HepG2 (cell line): ENCODE data around the gene ADGRG6. TPM values are rescaled to one million over a fixed set of nuclear protein-coding genes. Genes with fewer than 3 reads are reported as not detected.

ENCODE experiments used
- ARNTL ChIP-seq: sonication (generic); formaldehyde crosslinking; IDR thresholded peaks from 2 replicates; pipeline ENCODE4 v1.4.0; 2020; ENCODE audit warnings: mild to moderate bottlenecking, missing genetic modification reagents
- BRD4 ChIP-seq: sonication (generic); formaldehyde crosslinking; IDR thresholded peaks from 2 replicates; pipeline ENCODE4 v1.4.0; 2020; ENCODE audit warnings: missing genetic modification reagents
- CAMTA2 ChIP-seq: sonication (generic); formaldehyde crosslinking; IDR thresholded peaks from 2 replicates; pipeline ENCODE4 v1.4.0; 2020; ENCODE audit warnings: mild to moderate bottlenecking, missing genetic modification reagents, borderline replicate concordance
- DNMT3B ChIP-seq: conservative IDR thresholded peaks from 2 replicates; pipeline ENCODE4 v1.6.1; 2016; ENCODE audit warnings: missing biosample characterization, control low read depth
- FLYWCH1 ChIP-seq: sonication (generic); formaldehyde crosslinking; IDR thresholded peaks from 2 replicates; pipeline ENCODE4 v1.8.1; 2023; ENCODE audit warnings: mild to moderate bottlenecking, missing genetic modification reagents
- MYC ChIP-seq: sonication (generic); formaldehyde crosslinking; IDR thresholded peaks from 2 replicates; pipeline ENCODE4 v1.9.0; 2021; ENCODE audit warnings: missing genetic modification reagents, borderline replicate concordance
- NFE2L2 ChIP-seq: fragments of 150-350 bp; IDR thresholded peaks from 2 replicates; pipeline ENCODE4 v1.6.1; 2014; ENCODE audit warnings: low read length
- RARG ChIP-seq: sonication (generic); formaldehyde crosslinking; IDR thresholded peaks from 2 replicates; pipeline ENCODE4 v1.4.0; 2020; ENCODE audit warnings: low read depth, mild to moderate bottlenecking, missing genetic modification reagents
- SALL1 ChIP-seq: sonication (generic); formaldehyde crosslinking; IDR thresholded peaks from 2 replicates; pipeline ENCODE4 v1.8.0; 2022; ENCODE audit warnings: mild to moderate bottlenecking, missing genetic modification reagents
- ZBTB8A ChIP-seq: sonication (generic); formaldehyde crosslinking; IDR thresholded peaks from 2 replicates; pipeline ENCODE4 v1.4.0; 2020; ENCODE audit warnings: mild to moderate bottlenecking, low read depth, missing genetic modification reagents, borderline replicate concordance
- ZC3H4 ChIP-seq: sonication (generic); formaldehyde crosslinking; IDR thresholded peaks from 2 replicates; pipeline ENCODE4 v1.4.0; 2020; ENCODE audit warnings: missing genetic modification reagents, borderline replicate concordance
- ZNF496 ChIP-seq: sonication (generic); formaldehyde crosslinking; IDR thresholded peaks from 2 replicates; pipeline ENCODE4 v1.8.1; 2023; ENCODE audit warnings: mild to moderate bottlenecking, moderate library complexity, missing genetic modification reagents; ENCODE audit not compliant: insufficient replicate concordance
- ZNF674 ChIP-seq: sonication (generic); formaldehyde crosslinking; IDR thresholded peaks from 2 replicates; pipeline ENCODE4 v1.5.0; 2020; ENCODE audit warnings: low read depth, mild to moderate bottlenecking, missing genetic modification reagents
- ZNF775 ChIP-seq: sonication (generic); formaldehyde crosslinking; IDR thresholded peaks from 2 replicates; pipeline ENCODE4 v1.4.0; 2020; ENCODE audit warnings: missing genetic modification reagents, mild to moderate bottlenecking, moderate library complexity, borderline replicate concordance
- polyA plus RNA-seq, 8 experiments: library from polyadenylated mRNA; depleted of rRNA in 3 of 8; stranded (reverse) in 7 of 8; unstranded in 1 of 8; fragments of >200 nt; fragmentation: Illumina TruSeq in 4 of 8; extraction: Trizol in 4 of 8; gene quantifications; 2 replicates each; pipeline versions ENCODE4 v1.2.1 to v1.2.3, GENCODE V29; 2011 to 2016; ENCODE audit warnings: low read depth in 4 of 8, missing spikeins in 1 of 8, mixed read lengths in 1 of 8; ENCODE audit not compliant: insufficient read depth in 1 of 8
- total RNA-seq, 5 experiments: library from RNA; depleted of rRNA; stranded (reverse); fragments of >200 nt; fragmentation: Illumina TruSeq; extraction: Trizol; gene quantifications; 2 replicates each; pipeline ENCODE4 v1.2.3, GENCODE V29; 2016; ENCODE audit warnings: low read depth in 1 of 5
- TF ChIP-seq, protein P1 (sequence below): sonication (generic); formaldehyde crosslinking; IDR thresholded peaks from 2 replicates; pipeline ENCODE4 v1.5.0; 2020; ENCODE audit warnings: mild to moderate bottlenecking, missing genetic modification reagents
- TF ChIP-seq, protein P2 (sequence below): sonication (generic); formaldehyde crosslinking; IDR thresholded peaks from 2 replicates; pipeline ENCODE4 v1.8.0; 2022; ENCODE audit warnings: missing genetic modification reagents, mild to moderate bottlenecking, borderline replicate concordance
- TF ChIP-seq, protein P3 (sequence below): sonication (generic); formaldehyde crosslinking; IDR thresholded peaks from one replicate; pipeline ENCODE4 v1.5.1; 2020; ENCODE audit warnings: mild to moderate bottlenecking, missing genetic modification reagents; ENCODE audit errors: not compliant biosample characterization

The ADGRG6 gene
- total and polyA plus RNA-seq, 2 of the 13 experiments (the other 11 are each of a cell fraction or from before 2014, with no cell fraction given): 129 to 249 TPM

DNA sequence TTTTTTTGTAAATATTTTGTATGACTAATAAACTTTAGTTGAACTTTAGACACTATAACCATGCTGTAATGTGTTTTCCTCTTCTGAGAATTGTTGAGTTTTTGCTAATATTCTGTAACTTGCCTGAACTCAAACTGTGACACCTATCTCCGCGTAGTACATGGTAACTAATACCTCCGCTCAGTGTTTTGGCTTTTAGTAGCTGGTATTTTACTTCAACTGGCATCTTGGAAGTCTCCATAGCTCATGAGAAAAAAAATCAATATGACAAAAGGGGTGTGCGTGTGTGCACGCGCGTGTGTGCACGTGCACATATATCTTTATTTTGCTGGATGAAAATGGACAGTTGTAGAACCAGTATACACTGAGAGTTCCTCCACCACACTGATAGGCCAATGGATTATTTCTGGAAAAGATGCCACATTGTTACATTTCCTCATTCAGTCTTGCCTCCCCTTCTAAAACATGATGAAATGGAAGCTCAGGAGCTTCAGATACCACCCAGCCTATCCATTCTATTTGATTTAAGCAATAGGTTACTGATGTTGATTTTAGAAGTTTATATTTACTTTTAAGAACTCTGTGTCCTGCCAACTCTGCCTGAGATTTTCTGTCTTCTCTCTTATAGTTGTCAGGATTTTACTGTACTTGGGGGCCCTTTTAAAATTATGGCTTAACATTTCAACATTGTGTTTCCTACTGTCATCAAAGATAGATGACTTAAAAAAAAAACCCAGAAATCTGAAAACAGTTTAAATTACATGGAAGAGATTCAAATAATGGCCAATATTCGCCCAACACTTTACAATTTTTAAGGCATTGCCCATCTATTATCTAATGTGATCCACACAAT lies 16.3 kb upstream of the ADGRG6 start (continued):
- TF ChIP-seq RARG: no peak
- TF ChIP-seq CAMTA2 (CRISPR knock-in tag): no peak
- TF ChIP-seq ZNF775 (CRISPR knock-in tag): no peak
- TF ChIP-seq BRD4 (CRISPR knock-in tag): no peak
- TF ChIP-seq MYC (CRISPR knock-in tag): no peak
- TF ChIP-seq FLYWCH1 (CRISPR knock-in tag): no peak
- TF ChIP-seq ZNF674 (CRISPR knock-in tag): no peak
- TF ChIP-seq, protein P1, sequence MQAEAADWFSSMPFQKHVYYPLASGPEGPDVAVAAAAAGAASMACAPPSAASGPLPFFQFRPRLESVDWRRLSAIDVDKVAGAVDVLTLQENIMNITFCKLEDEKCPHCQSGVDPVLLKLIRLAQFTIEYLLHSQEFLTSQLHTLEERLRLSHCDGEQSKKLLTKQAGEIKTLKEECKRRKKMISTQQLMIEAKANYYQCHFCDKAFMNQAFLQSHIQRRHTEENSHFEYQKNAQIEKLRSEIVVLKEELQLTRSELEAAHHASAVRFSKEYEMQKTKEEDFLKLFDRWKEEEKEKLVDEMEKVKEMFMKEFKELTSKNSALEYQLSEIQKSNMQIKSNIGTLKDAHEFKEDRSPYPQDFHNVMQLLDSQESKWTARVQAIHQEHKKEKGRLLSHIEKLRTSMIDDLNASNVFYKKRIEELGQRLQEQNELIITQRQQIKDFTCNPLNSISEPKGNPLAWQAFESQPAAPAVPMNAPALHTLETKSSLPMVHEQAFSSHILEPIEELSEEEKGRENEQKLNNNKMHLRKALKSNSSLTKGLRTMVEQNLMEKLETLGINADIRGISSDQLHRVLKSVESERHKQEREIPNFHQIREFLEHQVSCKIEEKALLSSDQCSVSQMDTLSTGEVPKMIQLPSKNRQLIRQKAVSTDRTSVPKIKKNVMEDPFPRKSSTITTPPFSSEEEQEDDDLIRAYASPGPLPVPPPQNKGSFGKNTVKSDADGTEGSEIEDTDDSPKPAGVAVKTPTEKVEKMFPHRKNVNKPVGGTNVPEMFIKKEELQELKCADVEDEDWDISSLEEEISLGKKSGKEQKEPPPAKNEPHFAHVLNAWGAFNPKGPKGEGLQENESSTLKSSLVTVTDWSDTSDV (CRISPR knock-in tag): no peak
- TF ChIP-seq DNMT3B (CRISPR knock-in tag): no peak
- TF ChIP-seq, protein P2, sequence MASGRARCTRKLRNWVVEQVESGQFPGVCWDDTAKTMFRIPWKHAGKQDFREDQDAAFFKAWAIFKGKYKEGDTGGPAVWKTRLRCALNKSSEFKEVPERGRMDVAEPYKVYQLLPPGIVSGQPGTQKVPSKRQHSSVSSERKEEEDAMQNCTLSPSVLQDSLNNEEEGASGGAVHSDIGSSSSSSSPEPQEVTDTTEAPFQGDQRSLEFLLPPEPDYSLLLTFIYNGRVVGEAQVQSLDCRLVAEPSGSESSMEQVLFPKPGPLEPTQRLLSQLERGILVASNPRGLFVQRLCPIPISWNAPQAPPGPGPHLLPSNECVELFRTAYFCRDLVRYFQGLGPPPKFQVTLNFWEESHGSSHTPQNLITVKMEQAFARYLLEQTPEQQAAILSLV: no peak
- TF ChIP-seq ZBTB8A (CRISPR knock-in tag): no peak
- TF ChIP-seq SALL1 (CRISPR knock-in tag): peak; percentile 87
- no peak for TF ChIP-seq ZNF496
- TF ChIP-seq, protein P3, sequence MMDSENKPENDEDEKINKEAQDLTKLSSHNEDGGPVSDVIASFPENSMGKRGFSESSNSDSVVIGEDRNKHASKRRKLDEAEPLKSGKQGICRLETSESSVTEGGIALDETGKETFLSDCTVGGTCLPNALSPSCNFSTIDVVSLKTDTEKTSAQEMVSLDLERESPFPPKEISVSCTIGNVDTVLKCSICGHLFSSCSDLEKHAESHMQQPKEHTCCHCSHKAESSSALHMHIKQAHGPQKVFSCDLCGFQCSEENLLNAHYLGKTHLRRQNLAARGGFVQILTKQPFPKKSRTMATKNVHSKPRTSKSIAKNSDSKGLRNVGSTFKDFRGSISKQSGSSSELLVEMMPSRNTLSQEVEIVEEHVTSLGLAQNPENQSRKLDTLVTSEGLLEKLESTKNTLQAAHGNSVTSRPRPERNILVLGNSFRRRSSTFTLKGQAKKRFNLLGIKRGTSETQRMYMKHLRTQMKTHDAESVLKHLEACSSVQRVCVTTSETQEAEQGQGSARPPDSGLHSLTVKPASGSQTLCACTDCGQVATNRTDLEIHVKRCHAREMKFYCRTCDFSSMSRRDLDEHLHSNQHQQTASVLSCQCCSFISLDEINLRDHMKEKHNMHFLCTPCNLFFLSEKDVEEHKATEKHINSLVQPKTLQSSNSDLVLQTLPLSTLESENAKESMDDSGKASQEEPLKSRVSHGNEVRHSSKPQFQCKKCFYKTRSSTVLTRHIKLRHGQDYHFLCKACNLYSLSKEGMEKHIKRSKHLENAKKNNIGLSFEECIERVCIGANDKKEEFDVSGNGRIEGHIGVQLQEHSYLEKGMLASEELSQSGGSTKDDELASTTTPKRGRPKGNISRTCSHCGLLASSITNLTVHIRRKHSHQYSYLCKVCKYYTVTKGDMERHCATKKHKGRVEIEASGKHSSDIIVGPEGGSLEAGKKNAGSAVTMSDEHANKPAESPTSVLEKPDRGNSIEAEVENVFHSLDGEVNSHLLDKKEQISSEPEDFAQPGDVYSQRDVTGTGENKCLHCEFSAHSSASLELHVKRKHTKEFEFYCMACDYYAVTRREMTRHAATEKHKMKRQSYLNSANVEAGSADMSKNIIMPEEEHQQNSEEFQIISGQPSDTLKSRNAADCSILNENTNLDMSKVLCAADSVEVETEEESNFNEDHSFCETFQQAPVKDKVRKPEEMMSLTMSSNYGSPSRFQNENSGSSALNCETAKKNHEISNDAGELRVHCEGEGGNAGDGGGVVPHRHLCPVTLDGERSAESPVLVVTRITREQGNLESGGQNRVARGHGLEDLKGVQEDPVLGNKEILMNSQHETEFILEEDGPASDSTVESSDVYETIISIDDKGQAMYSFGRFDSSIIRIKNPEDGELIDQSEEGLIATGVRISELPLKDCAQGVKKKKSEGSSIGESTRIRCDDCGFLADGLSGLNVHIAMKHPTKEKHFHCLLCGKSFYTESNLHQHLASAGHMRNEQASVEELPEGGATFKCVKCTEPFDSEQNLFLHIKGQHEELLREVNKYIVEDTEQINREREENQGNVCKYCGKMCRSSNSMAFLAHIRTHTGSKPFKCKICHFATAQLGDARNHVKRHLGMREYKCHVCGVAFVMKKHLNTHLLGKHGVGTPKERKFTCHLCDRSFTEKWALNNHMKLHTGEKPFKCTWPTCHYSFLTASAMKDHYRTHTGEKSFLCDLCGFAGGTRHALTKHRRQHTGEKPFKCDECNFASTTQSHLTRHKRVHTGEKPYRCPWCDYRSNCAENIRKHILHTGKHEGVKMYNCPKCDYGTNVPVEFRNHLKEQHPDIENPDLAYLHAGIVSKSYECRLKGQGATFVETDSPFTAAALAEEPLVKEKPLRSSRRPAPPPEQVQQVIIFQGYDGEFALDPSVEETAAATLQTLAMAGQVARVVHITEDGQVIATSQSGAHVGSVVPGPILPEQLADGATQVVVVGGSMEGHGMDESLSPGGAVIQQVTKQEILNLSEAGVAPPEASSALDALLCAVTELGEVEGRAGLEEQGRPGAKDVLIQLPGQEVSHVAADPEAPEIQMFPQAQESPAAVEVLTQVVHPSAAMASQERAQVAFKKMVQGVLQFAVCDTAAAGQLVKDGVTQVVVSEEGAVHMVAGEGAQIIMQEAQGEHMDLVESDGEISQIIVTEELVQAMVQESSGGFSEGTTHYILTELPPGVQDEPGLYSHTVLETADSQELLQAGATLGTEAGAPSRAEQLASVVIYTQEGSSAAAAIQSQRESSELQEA (CRISPR knock-in tag): no peak
- TF ChIP-seq NFE2L2: no peak
- TF ChIP-seq ARNTL: peak; percentile 89
- TF ChIP-seq ZC3H4: no peak
